Esophagus (tissue), 2 donors: ENCODE data around the gene EGFL8. TPM values are rescaled to one million over a fixed set of nuclear protein-coding genes. Genes with fewer than 3 reads are reported as not detected.
"Not testable (repeated sequence)": the region's sequence is repeated elsewhere in the genome, so short reads cannot be mapped to it uniquely, and the experiment has no call there.

Experiments
- H3K27ac ChIP-seq, 2 donors: one replicate each; pipeline ENCODE4 v1.5.1; 2013; ENCODE audit warnings: low read depth in 2 of 2, mild to moderate bottlenecking in 2 of 2, inconsistent platforms in 1 of 2, low read length in 1 of 2, moderate library complexity in 1 of 2
- H3K27me3 ChIP-seq, 2 donors: one replicate each; pipeline ENCODE4 v1.6.1; 2013; ENCODE audit warnings: low read length in 2 of 2, control low read depth in 1 of 2, mild to moderate bottlenecking in 1 of 2; ENCODE audit not compliant: insufficient read depth in 2 of 2, control insufficient read depth in 1 of 2
- H3K36me3 ChIP-seq, 2 donors: one replicate each; pipeline ENCODE4 v1.6.1; 2013; ENCODE audit warnings: low read length in 1 of 2; ENCODE audit not compliant: control insufficient read depth in 2 of 2, insufficient read depth in 2 of 2
- H3K4me1 ChIP-seq, 2 donors: one replicate each; pipeline ENCODE4 v1.6.1; 2013; ENCODE audit warnings: low read length in 1 of 2; ENCODE audit not compliant: control insufficient read depth in 2 of 2, insufficient read depth in 2 of 2
- H3K4me3 ChIP-seq, 2 donors: one replicate each; pipeline ENCODE4 v1.5.1; 2013; ENCODE audit warnings: low read length in 2 of 2, mild to moderate bottlenecking in 2 of 2, low read depth in 1 of 2, moderate library complexity in 1 of 2
- H3K9me3 ChIP-seq, 2 donors: one replicate each; pipeline ENCODE4 v1.6.1; 2013; ENCODE audit warnings: mild to moderate bottlenecking in 2 of 2, low read depth in 1 of 2, low read length in 1 of 2, moderate library complexity in 1 of 2; ENCODE audit not compliant: control insufficient read depth in 2 of 2, insufficient read depth in 1 of 2
- WGBS, 2 donors: extraction: QIAGEN DNeasy Blood & Tissue Kit; methylation state at CpG; one replicate each; pipeline ENCODE4 v1.1.7; 2013; 5-methylcytosine and 5-hydroxymethylcytosine counted together
- polyA plus RNA-seq, 2 donors: library from polyadenylated mRNA; stranded (reverse); fragments of 200-250 nt; gene quantifications; one replicate each; pipeline ENCODE4 v1.2.3, GENCODE V29; 2013
- donor health status: healthy with polysubstance abuse.
- donor health status: Bipolar disorder and iron deficiency.

EGFL8 gene
- polyA plus RNA-seq, 2 donors: 18.5 to 27.7 TPM

GRCh38 chr6:32193096-32193495 lies 28.7 kb downstream of the EGFL8 start:
- 81 to 84% methylated on average over 13 of the region's 13 CpGs for WGBS, 2 donors
- H3K36me3 ChIP-seq, H3K4me3 ChIP-seq, H3K9me3 ChIP-seq, H3K27me3 ChIP-seq, H3K4me1 ChIP-seq: not testable (repeated sequence)
- H3K27ac ChIP-seq: peak overlapping the region; percentile 71 to 85

GRCh38 chr6:32194388-32194787 lies 30.0 kb downstream of the EGFL8 start:
- 92% methylated on average over 4 of the region's 4 CpGs for WGBS, 2 donors
- Histone ChIP-seq H3K9me3 (no peaks in the 10 kb centered on the region), H3K27me3 (no peaks in the 10 kb centered on the region), H3K4me3 (no peak overlapping the region), H3K36me3 (no peaks in the 10 kb centered on the region), H3K27ac (no peak overlapping the region), H3K4me1 (peaks cover 0 to 10% of the 10 kb centered on the region in 2 donors)

- H3K4me3 ChIP-seq: peak overlapping the region; percentile 19 to 30
- WGBS, 2 donors: 16 to 18% methylated on average over 15 of the region's 15 CpGs
- H3K4me1 ChIP-seq: peaks cover 0 to 10% of the 10 kb centered on the region in 2 donors
Measured at GRCh38 chr6:32194825-32195651, 30.6 kb downstream of the EGFL8 start.

GRCh38 chr6:32195652-32195901 lies 31.2 kb downstream of the EGFL8 start:
- Histone ChIP-seq H3K9me3 (no peaks in the 10 kb centered on the region), H3K4me3 (peak overlapping the region; percentile 72 to 79), H3K27ac (peak overlapping the region; percentile 83 to 99), H3K36me3 (no peaks in the 10 kb centered on the region), H3K27me3 (no peaks in the 10 kb centered on the region), H3K4me1 (peaks cover 0 to 10% of the 10 kb centered on the region in 2 donors)
- 1% methylated on average over 25 of the region's 25 CpGs for WGBS, 2 donors

More at GRCh38 chr6:32194825-32195651, 30.6 kb downstream of the EGFL8 start:
- Histone ChIP-seq H3K9me3 (no peaks in the 10 kb centered on the region), H3K27ac (peak overlapping the region; percentile 83 to 91), H3K36me3 (no peaks in the 10 kb centered on the region), H3K27me3 (no peaks in the 10 kb centered on the region)

- Histone ChIP-seq H3K36me3 (no peaks in the 10 kb centered on the region), H3K4me1 (peaks cover 0 to 10% of the 10 kb centered on the region in 2 donors), H3K4me3 (peak overlapping the region; percentile 72 to 79), H3K27ac (peak overlapping the region; percentile 98 to 99), H3K9me3 (no peaks in the 10 kb centered on the region), H3K27me3 (no peaks in the 10 kb centered on the region)
- WGBS, 2 donors: 0% methylated on average over 48 to 58 of the region's 58 CpGs
Measured at GRCh38 chr6:32195902-32196681, 31.7 kb downstream of the EGFL8 start.

GRCh38 chr6:32196682-32197616 lies 32.6 kb downstream of the EGFL8 start:
- 43 to 50% methylated on average over 28 of the region's 28 CpGs for WGBS, 2 donors
- peak overlapping the region; percentile 72 to 79 for H3K4me3 ChIP-seq
- no peaks in the 10 kb centered on the region for H3K9me3 ChIP-seq
- H3K36me3 ChIP-seq: no peaks in the 10 kb centered on the region
- H3K27ac ChIP-seq: peak overlapping the region; percentile 98 to 99
- peaks cover 0 to 10% of the 10 kb centered on the region in 2 donors for H3K4me1 ChIP-seq
- no peaks in the 10 kb centered on the region for H3K27me3 ChIP-seq

- Histone ChIP-seq H3K27ac (no peak overlapping the region), H3K36me3 (no peaks in the 10 kb centered on the region), H3K27me3 (no peaks in the 10 kb centered on the region), H3K9me3 (no peaks in the 10 kb centered on the region), H3K4me3 (no peak overlapping the region), H3K4me1 (peaks cover 0 to 7% of the 10 kb centered on the region in 2 donors)
- 70 to 78% methylated on average over 3 of the region's 3 CpGs for WGBS, 2 donors
Measured at GRCh38 chr6:32198345-32198696, 33.9 kb downstream of the EGFL8 start.

GRCh38 chr6:32198866-32199265 lies 34.5 kb downstream of the EGFL8 start:
- WGBS, 2 donors: 87 to 91% methylated on average over 17 of the region's 17 CpGs
- H3K36me3 ChIP-seq: no peaks in the 10 kb centered on the region
- no peak overlapping the region for H3K27ac ChIP-seq
- no peaks in the 10 kb centered on the region for H3K9me3 ChIP-seq
- H3K4me3 ChIP-seq: no peak overlapping the region
- peaks cover 0 to 7% of the 10 kb centered on the region in 2 donors for H3K4me1 ChIP-seq
- no peaks in the 10 kb centered on the region for H3K27me3 ChIP-seq

GRCh38 chr6:32200711-32201475 lies 36.5 kb downstream of the EGFL8 start:
- WGBS, 2 donors: 86 to 89% methylated on average over 13 of the region's 13 CpGs
- Histone ChIP-seq H3K9me3 (no peaks in the 10 kb centered on the region), H3K27ac (no peak overlapping the region), H3K4me3 (no peak overlapping the region), H3K27me3 (no peaks in the 10 kb centered on the region), H3K36me3 (no peaks in the 10 kb centered on the region), H3K4me1 (peaks cover 0 to 7% of the 10 kb centered on the region in 2 donors)
